ENCODE results near the gene HS3ST3A1. TPM values are rescaled to one million over a fixed set of nuclear protein-coding genes. Genes with fewer than 3 reads are reported as not detected.

The HS3ST3A1 gene
- total RNA-seq, 1 experiment from 2014 or later = 3.4 TPM

DNA sequence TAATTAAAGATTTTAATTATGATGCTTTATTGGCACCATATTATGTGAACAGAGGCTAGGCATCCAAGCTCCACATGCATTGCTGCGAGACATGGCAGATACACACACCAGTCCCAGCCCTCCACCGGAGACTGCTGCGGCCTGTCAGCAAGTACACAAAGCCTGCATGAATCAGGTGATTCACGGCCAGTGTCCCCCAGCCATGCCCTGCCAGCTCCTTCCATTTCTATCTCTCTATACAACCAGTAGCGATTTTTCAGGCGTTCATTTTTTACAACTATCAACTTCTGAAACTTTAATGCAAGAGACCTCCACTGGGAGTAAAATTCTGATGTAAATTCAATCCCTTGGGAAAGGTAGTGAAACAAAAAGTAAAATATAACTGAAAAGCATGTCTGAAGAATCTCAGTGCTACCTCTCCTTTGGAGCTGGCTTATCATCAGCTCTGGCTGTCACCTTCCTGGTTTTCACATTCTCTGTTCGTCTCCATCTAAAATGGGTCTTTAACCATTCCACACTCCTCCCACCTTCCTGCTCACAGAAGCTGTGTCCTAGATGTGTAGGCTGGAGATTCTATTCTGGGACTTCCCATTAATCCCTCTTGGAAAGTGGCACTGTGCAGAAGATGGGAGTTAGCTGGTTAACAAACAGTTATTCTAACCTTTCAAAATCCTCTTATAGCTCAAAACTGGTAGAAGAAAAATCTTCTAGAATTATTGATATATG lies 32.2 kb downstream of the HS3ST3A1 start:
- no peak for DNase-seq
- H3K23me2 ChIP-seq (ENCODE audit: insufficient read length, low read depth, low read length, poor library complexity, severe bottlenecking) = no peaks in the 10 kb centered on the region
- Mint-ChIP-seq H3K27me3 (ENCODE audit: low read depth) (no peaks in the 10 kb centered on the region; the same call in none of the 2 replicates), H3K4me3 (no peak overlapping the region), H3K4me1 (peaks cover 23 to 36% of the 10 kb centered on the region in 2 experiments), H3K9me3 (peaks cover 24 to 25% of the 10 kb centered on the region in 2 experiments), H3K36me3 (ENCODE audit: insufficient read depth in 1 of 3, low read depth in 3 of 3) (peaks cover 11 to 31% (median 29%) of the 10 kb centered on the region in 3 experiments), H3K27ac (no peak overlapping the region)
- no peak overlapping the region for H3K23ac ChIP-seq (ENCODE audit: insufficient read length, low read depth, low read length)
- no peak overlapping the region for H3K27ac ChIP-seq (ENCODE audit: insufficient read length, low read depth, low read length)
- no peak overlapping the region for H3K18ac ChIP-seq (ENCODE audit: insufficient read length, low read depth, low read length)
- no peak overlapping the region for H4K91ac ChIP-seq (ENCODE audit: insufficient read length, low read depth, low read length)
- no peak overlapping the region for H4K8ac ChIP-seq (replicated peaks; ENCODE audit: insufficient read length, low read depth, low read length)
- no peak overlapping the region for H3K9ac ChIP-seq (ENCODE audit: extremely low read depth, insufficient read length, low read length)
- no peaks in the 10 kb centered on the region for H3K79me2 ChIP-seq (ENCODE audit: insufficient read depth, low read length)
- no peak overlapping the region for H3K4me2 ChIP-seq (ENCODE audit: insufficient read depth, insufficient read length, low read length)
- H2AK5ac ChIP-seq (ENCODE audit: insufficient read length, low read length) = no peak overlapping the region
- no peak overlapping the region for H2BK5ac ChIP-seq (ENCODE audit: insufficient read length, low read length)
- no peaks in the 10 kb centered on the region for H3K79me1 ChIP-seq (ENCODE audit: insufficient read depth, low read depth, low read length, poor library complexity, severe bottlenecking)
- no peaks in the 10 kb centered on the region for H4K20me1 ChIP-seq (ENCODE audit: control insufficient read depth, insufficient read depth, insufficient read length)
- no peaks in the 10 kb centered on the region for H3K27me3 ChIP-seq (ENCODE audit: insufficient read depth, low read length)
- no peak overlapping the region for H2BK20ac ChIP-seq (ENCODE audit: low read depth, low read length, poor library complexity, severe bottlenecking)
- TF ChIP-seq, protein P1, sequence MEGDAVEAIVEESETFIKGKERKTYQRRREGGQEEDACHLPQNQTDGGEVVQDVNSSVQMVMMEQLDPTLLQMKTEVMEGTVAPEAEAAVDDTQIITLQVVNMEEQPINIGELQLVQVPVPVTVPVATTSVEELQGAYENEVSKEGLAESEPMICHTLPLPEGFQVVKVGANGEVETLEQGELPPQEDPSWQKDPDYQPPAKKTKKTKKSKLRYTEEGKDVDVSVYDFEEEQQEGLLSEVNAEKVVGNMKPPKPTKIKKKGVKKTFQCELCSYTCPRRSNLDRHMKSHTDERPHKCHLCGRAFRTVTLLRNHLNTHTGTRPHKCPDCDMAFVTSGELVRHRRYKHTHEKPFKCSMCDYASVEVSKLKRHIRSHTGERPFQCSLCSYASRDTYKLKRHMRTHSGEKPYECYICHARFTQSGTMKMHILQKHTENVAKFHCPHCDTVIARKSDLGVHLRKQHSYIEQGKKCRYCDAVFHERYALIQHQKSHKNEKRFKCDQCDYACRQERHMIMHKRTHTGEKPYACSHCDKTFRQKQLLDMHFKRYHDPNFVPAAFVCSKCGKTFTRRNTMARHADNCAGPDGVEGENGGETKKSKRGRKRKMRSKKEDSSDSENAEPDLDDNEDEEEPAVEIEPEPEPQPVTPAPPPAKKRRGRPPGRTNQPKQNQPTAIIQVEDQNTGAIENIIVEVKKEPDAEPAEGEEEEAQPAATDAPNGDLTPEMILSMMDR (conservative IDR thresholded peaks at IDR 0.05) = no peak
- no peaks in the 10 kb centered on the region; the same call in 1 of the 2 replicates for H3K4me1 ChIP-seq (ENCODE audit: insufficient read depth, low read length)
- no CpG with 5 or more reads among the region's 7 CpGs for WGBS (ENCODE audit: extremely low coverage, insufficient read length, low lambda C conversion rate)
- no peaks in the 10 kb centered on the region for H3K9me3 ChIP-seq (ENCODE audit: control insufficient read depth, low read depth, low read length)
- no peak overlapping the region for H2BK15ac ChIP-seq (ENCODE audit: low read depth, low read length)
- H4K5ac ChIP-seq (ENCODE audit: insufficient read length, low read depth, low read length) = no peak overlapping the region
- no peak overlapping the region for H2BK12ac ChIP-seq (ENCODE audit: insufficient read length, low read depth, low read length)
- H2BK120ac ChIP-seq (ENCODE audit: low read depth, low read length, poor library complexity, severe bottlenecking) = no peak overlapping the region
- H3K4ac ChIP-seq (ENCODE audit: low read depth, low read length) = no peak overlapping the region
- H3T11ph ChIP-seq (ENCODE audit: low read length) = no peak overlapping the region
- H3K56ac ChIP-seq (ENCODE audit: insufficient read length, low read depth, low read length) = no peak overlapping the region
- no peak overlapping the region for H2AFZ ChIP-seq (ENCODE audit: low read length)
- H3K14ac ChIP-seq (ENCODE audit: insufficient read depth, low read length) = no peak overlapping the region
